A549 (cell line): Measurements from ENCODE around the gene WDR18. TPM values are rescaled to one million over a fixed set of nuclear protein-coding genes. Genes with fewer than 3 reads are reported as not detected.

Experiments
- ATAC-seq, 2 experiments: fragments of 200-7000 bp in 1 of 2; fragments of >200 bp in 1 of 2; cut with Nextera tagmentation in 1 of 2; cut with Tn5 transposase in 1 of 2; 3 replicates each; pipeline versions ENCODE4 v1.8.0 to v1.9.1; 2018 to 2020; ENCODE audit warnings: mild to moderate bottlenecking in 1 of 2, moderate library complexity in 1 of 2
- CTCF ChIA-PET: fragments of 300-600 bp; sonication (Branson Sonifier 250); formaldehyde crosslinking; extraction: SDS; loops from one replicate; lab custom pipeline; 2021; ENCODE audit warnings: antibody characterized with exemption, inconsistent platforms; lab: Yijun Ruan, JAX
- POLR2A ChIA-PET: fragments of 350-600 bp; formaldehyde crosslinking; extraction: SDS; loops from one replicate; lab custom pipeline; 2021; ENCODE audit warnings: antibody characterized with exemption, inconsistent platforms; lab: Yijun Ruan, JAX
- DNase-seq, 2 experiments: peaks; one replicate each; pipeline versions ENCODE4 v3.0.0 to v3.0.0-alpha.2; 2011 to 2016; ENCODE audit warnings: low read depth in 1 of 2, low spot score in 1 of 2
- FAIRE-seq: peaks from 2 replicates; lab custom pipeline; 2011; peaks lifted over from hg19 to GRCh38; lab: Jason Lieb, UNC
- H3K27ac ChIP-seq, 2 experiments: fragments of >200 bp; sonication (Bioruptor Twin); formaldehyde crosslinking; 3 replicates each; pipeline ENCODE4 v1.5.1; 2016 to 2017
- H3K4me1 ChIP-seq: fragments of >200 bp; sonication (Bioruptor Twin); formaldehyde crosslinking; 3 replicates; pipeline ENCODE4 v1.6.1; 2016
- H3K4me2 ChIP-seq: fragments of >200 bp; sonication (Bioruptor Twin); formaldehyde crosslinking; 3 replicates; pipeline ENCODE4 v1.6.1; 2016
- H3K4me3 ChIP-seq: fragments of >200 bp; sonication (Bioruptor Twin); formaldehyde crosslinking; 3 replicates; pipeline ENCODE4 v1.5.1; 2016
- H3K9me3 ChIP-seq: fragments of >200 bp; sonication (Bioruptor Twin); formaldehyde crosslinking; 3 replicates; pipeline ENCODE4 v1.6.1; 2016
- ATOH8 ChIP-seq: fragments of 250-450 bp; sonication (Bioruptor Pico); IDR thresholded peaks from 2 replicates; pipeline ENCODE4 v1.5.0; 2020; ENCODE audit warnings: low read depth, mild to moderate bottlenecking, moderate library complexity
- BCL3 ChIP-seq: fragments of >200 bp; sonication (Bioruptor Twin); formaldehyde crosslinking; IDR thresholded peaks from 3 replicates; pipeline ENCODE4 v1.6.1; 2016
- CEBPB ChIP-seq, 2 experiments: fragments of >200 bp in 1 of 2; sonication (Bioruptor Twin) in 1 of 2; formaldehyde crosslinking in 1 of 2; IDR thresholded peaks; 2 replicates each; pipeline ENCODE4 v1.6.1; 2012 to 2016
- CHD4 ChIP-seq: fragments of 200-600 bp; sonication (generic); IDR thresholded peaks from 2 replicates; pipeline ENCODE4 v1.6.1; 2016; ENCODE audit warnings: antibody characterized with exemption, mild to moderate bottlenecking, borderline replicate concordance
- E2F6 ChIP-seq: IDR thresholded peaks from 2 replicates; pipeline ENCODE4 v1.6.1; 2012; ENCODE audit warnings: low read depth, borderline replicate concordance
- EHF ChIP-seq: fragments of 250-450 bp; sonication (Bioruptor Pico); IDR thresholded peaks from 2 replicates; pipeline ENCODE4 v1.5.0; 2020; ENCODE audit warnings: mild to moderate bottlenecking
- HDAC2 ChIP-seq: fragments of 200-600 bp; sonication (generic); IDR thresholded peaks from 2 replicates; pipeline ENCODE4 v1.6.1; 2016
- HOXB13 ChIP-seq: fragments of 250-450 bp; sonication (Bioruptor Pico); IDR thresholded peaks from 2 replicates; pipeline ENCODE4 v1.5.0; 2020; ENCODE audit warnings: low read depth, mild to moderate bottlenecking, moderate library complexity
- JUNB ChIP-seq: fragments of >200 bp; sonication (Bioruptor Twin); formaldehyde crosslinking; IDR thresholded peaks from 2 replicates; pipeline ENCODE4 v1.6.1; 2016
- KDM5A ChIP-seq: fragments of 200-600 bp; sonication (generic); IDR thresholded peaks from 2 replicates; pipeline ENCODE4 v1.6.1; 2016; ENCODE audit warnings: antibody characterized with exemption, mild to moderate bottlenecking
- MAX ChIP-seq: IDR thresholded peaks from 2 replicates; pipeline ENCODE4 v1.6.1; 2012
- MYC ChIP-seq: IDR thresholded peaks from 2 replicates; pipeline ENCODE4 v1.6.1; 2012; ENCODE audit warnings: mild to moderate bottlenecking, inconsistent platforms, low read length, improper control_type of control experiment, borderline replicate concordance
- NPAS2 ChIP-seq: fragments of 250-450 bp; sonication (Bioruptor Pico); IDR thresholded peaks from 2 replicates; pipeline ENCODE4 v1.8.0; 2022; ENCODE audit warnings: mild to moderate bottlenecking, moderate library complexity, borderline replicate concordance
- NR3C1 ChIP-seq: fragments of >200 bp; sonication (Bioruptor Twin); formaldehyde crosslinking; IDR thresholded peaks from 3 replicates; pipeline ENCODE4 v1.6.1; 2017
- PHF8 ChIP-seq: fragments of 200-600 bp; sonication (generic); IDR thresholded peaks from 2 replicates; pipeline ENCODE4 v1.6.1; 2016; ENCODE audit warnings: low read depth, mild to moderate bottlenecking, antibody characterized with exemption, moderate library complexity, borderline replicate concordance
- POLR2A ChIP-seq: IDR thresholded peaks from 2 replicates; pipeline ENCODE4 v1.6.1; 2012; ENCODE audit warnings: mild to moderate bottlenecking, low read length
- RAD21 ChIP-seq, 2 experiments: fragments of >200 bp in 1 of 2; sonication (Bioruptor Twin) in 1 of 2; formaldehyde crosslinking in 1 of 2; IDR thresholded peaks in 1 of 2; conservative IDR thresholded peaks in 1 of 2; 2 replicates in 1 of 2; 3 replicates in 1 of 2; pipeline ENCODE4 v1.6.1; 2012 to 2018; ENCODE audit warnings: inconsistent platforms in 1 of 2
- RARB ChIP-seq: fragments of 250-450 bp; sonication (Bioruptor Pico); IDR thresholded peaks from 2 replicates; pipeline ENCODE4 v1.8.0; 2021; ENCODE audit warnings: mild to moderate bottlenecking, moderate library complexity
- WGBS: methylation state at CpG from one replicate; pipeline ENCODE4 v1.1.6; 2017; ENCODE audit errors: missing lambda C conversion rate; 5-methylcytosine and 5-hydroxymethylcytosine counted together
- polyA plus RNA-seq, 4 experiments: library from polyadenylated mRNA; depleted of rRNA in 3 of 4; stranded (reverse); fragments of >200 nt; fragmentation: RNase III in 1 of 4; extraction: RNeasy Plus Mini Kit Qiagen cat#74134 plus additional on column Dnase treatment in 1 of 4; gene quantifications; 2 replicates in 3 of 4; 3 replicates in 1 of 4; pipeline ENCODE4 v1.2.3, GENCODE V29; 2011 to 2017
- TF ChIP-seq, protein P1 (sequence below): fragments of 150-350 bp; IDR thresholded peaks from 2 replicates; pipeline ENCODE4 v1.6.1; 2014; ENCODE audit warnings: low read depth, mild to moderate bottlenecking, low read length

The WDR18 gene
- polyA plus RNA-seq, 2 of the 4 experiments (the other 2 are of a cell fraction) = 23.8 to 48.9 TPM

DNA sequence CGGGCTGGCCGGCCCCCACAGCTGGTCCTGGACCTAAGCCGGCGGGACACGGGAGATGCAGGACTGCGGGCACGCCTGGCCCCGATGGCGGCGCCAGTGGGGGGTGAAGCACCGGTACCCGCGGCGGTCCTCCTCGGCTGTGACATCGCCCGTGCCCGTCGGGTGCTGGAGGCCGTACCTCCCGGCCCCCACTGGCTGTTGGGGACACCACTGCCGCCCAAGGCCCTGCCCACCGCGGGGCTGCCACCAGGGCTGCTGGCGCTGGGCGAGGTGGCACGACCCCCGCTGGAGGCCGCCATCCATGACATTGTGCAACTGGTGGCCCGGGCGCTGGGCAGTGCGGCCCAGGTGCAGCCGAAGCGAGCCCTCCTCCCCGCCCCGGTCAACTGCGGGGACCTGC is 19.1 kb downstream of the WDR18 start:
- ATAC-seq = no peak
- no peak for TF ChIP-seq PHF8
- no peak overlapping the region for H3K27ac ChIP-seq
- peaks cover 10% of the 10 kb centered on the region; the same call in 1 of the 3 replicates for H3K4me1 ChIP-seq
- no peak for DNase-seq
- FAIRE-seq = no peak
- ChIA-PET CTCF (interaction anchor here (0.6 kb wide), 2 partner anchors 655 to 1732 kb away, joined by 3 read pairs; no protein-coding TSS in a partner anchor), POLR2A (interaction anchor here (0.7 kb wide), 1 partner anchor 14 kb away, joined by 3 read pairs; no protein-coding TSS in a partner anchor)
- no peaks in the 10 kb centered on the region for H3K9me3 ChIP-seq
- no peak overlapping the region for H3K4me3 ChIP-seq
- no peak overlapping the region for H3K4me2 ChIP-seq
- no CpG with 5 or more reads among the region's 37 CpGs for WGBS

DNA sequence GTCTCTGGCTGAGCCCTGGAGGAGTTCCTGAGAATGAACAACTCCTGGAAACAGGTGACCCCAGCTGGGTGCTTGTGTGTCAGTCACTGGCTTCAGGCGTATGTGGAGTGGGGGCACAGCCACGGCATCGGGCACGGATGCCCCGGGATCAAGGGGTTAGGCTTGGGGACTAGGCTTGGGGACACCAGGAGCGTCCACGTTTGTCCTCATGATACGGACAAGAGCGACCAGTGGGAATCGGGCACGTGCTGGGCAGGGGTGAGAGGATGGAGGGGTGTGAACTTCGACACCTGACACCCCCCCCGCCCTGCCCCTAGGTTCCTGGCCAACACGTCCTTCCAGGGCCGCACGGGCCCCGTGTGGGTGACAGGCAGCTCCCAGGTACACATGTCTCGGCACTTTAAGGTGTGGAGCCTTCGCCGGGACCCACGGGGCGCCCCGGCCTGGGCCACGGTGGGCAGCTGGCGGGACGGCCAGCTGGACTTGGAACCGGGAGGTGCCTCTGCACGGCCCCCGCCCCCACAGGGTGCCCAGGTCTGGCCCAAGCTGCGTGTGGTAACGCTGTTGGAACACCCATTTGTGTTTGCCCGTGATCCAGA is 20.2 kb downstream of the WDR18 start:
- WGBS = 97% methylated on average over 6 of the region's 32 CpGs
- DNase-seq (no peak), FAIRE-seq (no peak), ATAC-seq (no peak)
- TF ChIP-seq KDM5A = no peak
- TF ChIP-seq RAD21 (conservative IDR thresholded peaks at IDR 0.05 in 1 of 2, IDR thresholded peaks at IDR 0.05 in 1 of 2) = no peak
- ChIA-PET POLR2A (no interaction called here), CTCF (interaction anchor here (2.1 kb wide), 1 partner anchor 8 kb away, joined by 5 read pairs; no protein-coding TSS in a partner anchor)
- Histone ChIP-seq H3K4me1 (peaks cover 7% of the 10 kb centered on the region; the same call in 1 of the 3 replicates), H3K4me2 (no peak overlapping the region), H3K27ac (no peak overlapping the region), H3K4me3 (no peak overlapping the region), H3K9me3 (no peaks in the 10 kb centered on the region)

DNA sequence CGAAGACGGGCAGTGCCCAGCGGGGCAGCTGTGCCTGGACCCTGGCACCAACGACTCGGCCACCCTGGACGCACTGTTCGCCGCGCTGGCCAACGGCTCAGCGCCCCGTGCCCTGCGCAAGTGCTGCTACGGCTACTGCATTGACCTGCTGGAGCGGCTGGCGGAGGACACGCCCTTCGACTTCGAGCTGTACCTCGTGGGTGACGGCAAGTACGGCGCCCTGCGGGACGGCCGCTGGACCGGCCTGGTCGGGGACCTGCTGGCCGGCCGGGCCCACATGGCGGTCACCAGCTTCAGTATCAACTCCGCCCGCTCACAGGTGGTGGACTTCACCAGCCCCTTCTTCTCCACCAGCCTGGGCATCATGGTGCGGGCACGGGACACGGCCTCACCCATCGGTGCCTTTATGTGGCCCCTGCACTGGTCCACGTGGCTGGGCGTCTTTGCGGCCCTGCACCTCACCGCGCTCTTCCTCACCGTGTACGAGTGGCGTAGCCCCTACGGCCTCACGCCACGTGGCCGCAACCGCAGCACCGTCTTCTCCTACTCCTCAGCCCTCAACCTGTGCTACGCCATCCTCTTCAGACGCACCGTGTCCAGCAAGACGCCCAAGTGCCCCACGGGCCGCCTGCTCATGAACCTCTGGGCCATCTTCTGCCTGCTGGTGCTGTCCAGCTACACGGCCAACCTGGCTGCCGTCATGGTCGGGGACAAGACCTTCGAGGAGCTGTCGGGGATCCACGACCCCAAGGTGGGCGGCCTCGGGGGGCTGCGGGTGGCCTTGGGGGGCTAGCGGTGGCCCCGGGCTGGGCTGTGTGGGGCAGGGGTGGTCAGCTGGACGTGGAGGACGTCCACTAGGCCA is 20.9 kb downstream of the WDR18 start:
- POLR2A ChIA-PET = no interaction called here
- Histone ChIP-seq H3K4me3 (no peak overlapping the region), H3K4me1 (peaks cover 7% of the 10 kb centered on the region; the same call in 1 of the 3 replicates), H3K4me2 (no peak overlapping the region), H3K27ac (no peak overlapping the region), H3K9me3 (no peaks in the 10 kb centered on the region)
- ATAC-seq (no peak), DNase-seq (no peak), FAIRE-seq (no peak)
- CTCF ChIA-PET = interaction anchor here (0.9 to 2.1 kb wide), 2 partner anchors 9 to 83 kb away, joined by 4 to 5 read pairs; no protein-coding TSS in a partner anchor
- 93% methylated on average over 35 of the region's 70 CpGs for WGBS
- TF ChIP-seq BCL3 (no peak), POLR2A (no peak), MAX (no peak), HOXB13 (no peak), CHD4 (no peak), E2F6 (no peak), HDAC2 (no peak), RAD21 (conservative IDR thresholded peaks at IDR 0.05 in 1 of 2, IDR thresholded peaks at IDR 0.05 in 1 of 2) (no peak), JUNB (no peak), NPAS2 (CRISPR knock-in tag) (no peak), RARB (CRISPR knock-in tag) (no peak)
- TF ChIP-seq, all 56 proteins: peak for 0

GRCh38 chr19:1006711-1007398 is 22.7 kb downstream of the WDR18 start:
- DNase-seq (no peak), FAIRE-seq (no peak), ATAC-seq (no peak)
- TF ChIP-seq MYC = no peak
- TF ChIP-seq, protein P1, sequence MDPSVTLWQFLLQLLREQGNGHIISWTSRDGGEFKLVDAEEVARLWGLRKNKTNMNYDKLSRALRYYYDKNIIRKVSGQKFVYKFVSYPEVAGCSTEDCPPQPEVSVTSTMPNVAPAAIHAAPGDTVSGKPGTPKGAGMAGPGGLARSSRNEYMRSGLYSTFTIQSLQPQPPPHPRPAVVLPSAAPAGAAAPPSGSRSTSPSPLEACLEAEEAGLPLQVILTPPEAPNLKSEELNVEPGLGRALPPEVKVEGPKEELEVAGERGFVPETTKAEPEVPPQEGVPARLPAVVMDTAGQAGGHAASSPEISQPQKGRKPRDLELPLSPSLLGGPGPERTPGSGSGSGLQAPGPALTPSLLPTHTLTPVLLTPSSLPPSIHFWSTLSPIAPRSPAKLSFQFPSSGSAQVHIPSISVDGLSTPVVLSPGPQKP = no peak
- TF ChIP-seq NR3C1 = no peak
- no peak for TF ChIP-seq ATOH8
- no peak for TF ChIP-seq EHF (CRISPR knock-in tag)
- TF ChIP-seq CEBPB (IDR thresholded peaks at IDR 0.05) = no peak
- 88% methylated on average over 22 of the region's 27 CpGs for WGBS
- H3K4me2 ChIP-seq = no peak overlapping the region
- CTCF ChIA-PET = interaction anchor here (1.1 to 1.2 kb wide), 2 partner anchors 12 to 51 kb away, joined by 3 read pairs; no protein-coding TSS in a partner anchor
- H3K4me3 ChIP-seq = no peak overlapping the region
- POLR2A ChIA-PET = no interaction called here
- no peak overlapping the region for H3K27ac ChIP-seq
- no peaks in the 10 kb centered on the region; the same call in 2 of the 3 replicates for H3K4me1 ChIP-seq
- H3K9me3 ChIP-seq = no peaks in the 10 kb centered on the region
